Lung (tissue), 12 donors: ENCODE measurements around the gene ACAP1. TPM values are rescaled to one million over a fixed set of nuclear protein-coding genes. Genes with fewer than 3 reads are reported as not detected.

Source experiments
- ATAC-seq: fragments of 200-7000 bp; cut with Tn5 transposase; one replicate; pipeline ENCODE4 v1.9.1; 2020; ENCODE audit warnings: moderate number of reproducible peaks; ENCODE audit not compliant: insufficient read depth, low FRiP score
- DNase-seq, 3 donors: peaks; one replicate each; pipeline ENCODE4 v3.0.0-alpha.2; 2013 to 2017
- H3K27ac ChIP-seq, 2 donors: one replicate each; pipeline ENCODE4 v1.5.1; 2013; ENCODE audit warnings: mild to moderate bottlenecking in 2 of 2, moderate library complexity in 2 of 2, control low read depth in 1 of 2, inconsistent platforms in 1 of 2, low read depth in 1 of 2, low read length in 1 of 2
- H3K27me3 ChIP-seq, 3 donors: one replicate each; pipeline ENCODE4 v1.5.1; 2013; ENCODE audit warnings: low read length in 2 of 3; ENCODE audit not compliant: control insufficient read depth in 3 of 3, insufficient read depth in 3 of 3
- H3K36me3 ChIP-seq, 4 donors: one replicate each; pipeline ENCODE4 v1.5.1; 2013; ENCODE audit warnings: low read length in 4 of 4, mild to moderate bottlenecking in 1 of 4, moderate library complexity in 1 of 4; ENCODE audit not compliant: control insufficient read depth in 4 of 4, insufficient read depth in 4 of 4
- H3K4me1 ChIP-seq, 5 donors: one replicate each; pipeline ENCODE4 v1.5.1; 2013; ENCODE audit warnings: low read length in 5 of 5, mild to moderate bottlenecking in 2 of 5, moderate library complexity in 1 of 5; ENCODE audit not compliant: control insufficient read depth in 5 of 5, insufficient read depth in 5 of 5
- H3K4me3 ChIP-seq: one replicate; pipeline ENCODE4 v1.5.1; 2013; ENCODE audit warnings: mild to moderate bottlenecking, control low read depth, moderate library complexity
- H3K9ac ChIP-seq, 2 donors: one replicate each; pipeline ENCODE4 v1.5.1; 2013; ENCODE audit warnings: low read length in 2 of 2, control low read depth in 1 of 2; ENCODE audit not compliant: insufficient read depth in 1 of 2
- H3K9me3 ChIP-seq, 4 donors: one replicate each; pipeline ENCODE4 v1.5.1; 2013; ENCODE audit warnings: low read length in 3 of 4, mild to moderate bottlenecking in 1 of 4, moderate library complexity in 1 of 4; ENCODE audit not compliant: control insufficient read depth in 4 of 4, insufficient read depth in 3 of 4
- CTCF ChIP-seq: IDR thresholded peaks from 2 replicates; pipeline ENCODE4 v1.5.1; 2012; ENCODE audit warnings: mild to moderate bottlenecking; ENCODE audit errors: control extremely low read depth, extremely low read depth
- WGBS, 2 donors: extraction: QIAGEN DNeasy Blood & Tissue Kit; methylation state at CpG; one replicate each; pipeline ENCODE4 v1.1.7; 2013; 5-methylcytosine and 5-hydroxymethylcytosine counted together
- polyA plus RNA-seq, 2 donors: library from polyadenylated mRNA; stranded (reverse); fragments of 200-250 nt; gene quantifications; one replicate each; pipeline ENCODE4 v1.2.1, GENCODE V29; 2013
- total RNA-seq, 2 donors: library from RNA; depleted of rRNA in 1 of 2; stranded (reverse); fragments of >200 nt in 1 of 2; gene quantifications; one replicate each; pipeline ENCODE4 v1.2.1, GENCODE V29; 2014 to 2021
- donor health status: control.
- donor health status: control.
- donor health status: Bipolar disorder and iron deficiency.
- donor health status: healthy.
- donor health status: DM: yes; HTN: yes; CAD: no.

The ACAP1 gene
- total and polyA plus RNA-seq, 4 donors, result 9.2 to 39.4 (median 22.1) TPM

- no peak for DNase-seq
- Histone ChIP-seq H3K9me3 (peaks cover 0 to 2% (median 0%) of the 10 kb centered on the region in 4 donors), H3K27me3 (no peaks in the 10 kb centered on the region), H3K27ac (no peak overlapping the region), H3K4me1 (peaks cover 6 to 26% (median 19%) of the 10 kb centered on the region in 5 donors), H3K4me3 (no peak overlapping the region), H3K36me3 (peaks cover 17 to 39% (median 37%) of the 10 kb centered on the region in 4 donors), H3K9ac (no peak overlapping the region)
- TF ChIP-seq CTCF, result no peak
- WGBS, 2 donors, result 88 to 91% methylated on average over 7 of the region's 7 CpGs
- ATAC-seq, result no peak
Observed at GRCh38 chr17:7311110-7311705, 25.1 kb upstream of the ACAP1 start.

GRCh38 chr17:7312432-7313087 lies 23.8 kb upstream of the ACAP1 start:
- Histone ChIP-seq H3K9ac (no peak overlapping the region), H3K4me1 (peaks cover 6 to 26% (median 19%) of the 10 kb centered on the region in 5 donors), H3K9me3 (peaks cover 0 to 2% (median 0%) of the 10 kb centered on the region in 4 donors), H3K36me3 (peaks cover 17 to 43% (median 41%) of the 10 kb centered on the region in 4 donors), H3K27me3 (no peaks in the 10 kb centered on the region), H3K4me3 (no peak overlapping the region), H3K27ac (no peak overlapping the region)
- 83% methylated on average over 7 of the region's 7 CpGs for WGBS, 2 donors
- ATAC-seq (no peak), DNase-seq (no peak)
- no peak for TF ChIP-seq CTCF

GRCh38 chr17:7313088-7313889 lies 23.0 kb upstream of the ACAP1 start:
- Histone ChIP-seq H3K4me3 (no peak overlapping the region), H3K27ac (no peak overlapping the region), H3K9me3 (peaks cover 0 to 2% (median 0%) of the 10 kb centered on the region in 4 donors), H3K9ac (no peak overlapping the region), H3K36me3 (peaks cover 17 to 50% (median 42%) of the 10 kb centered on the region in 4 donors), H3K27me3 (no peaks in the 10 kb centered on the region), H3K4me1 (peaks cover 6 to 25% (median 19%) of the 10 kb centered on the region in 5 donors)
- DNase-seq (no peak), ATAC-seq (no peak)
- 89 to 91% methylated on average over 7 of the region's 7 CpGs for WGBS, 2 donors
- no peak for TF ChIP-seq CTCF
